ENCODE measurements around the gene ANKFN1.
"Not testable (repeated sequence)": the region's sequence is repeated elsewhere in the genome, so short reads cannot be mapped to it uniquely, and the experiment has no call there.

ANKFN1 gene

GRCh38 chr17:56284482-56284881 is 131.2 kb downstream of the ANKFN1 start:
- Histone ChIP-seq H3K27me3 (replicated peaks) (no peaks in the 10 kb centered on the region), H3K36me3 (replicated peaks) (no peaks in the 10 kb centered on the region), H3K4me3 (ENCODE audit: low read depth, low read length) (no peak overlapping the region), H3K27ac (no peak overlapping the region)
- TF ChIP-seq CTCF (IDR thresholded peaks at IDR 0.05; ENCODE audit: low read depth, low read length, missing control alignments) = no peak
- DNase-seq = no peak
- in situ Hi-C loops (cut with HindIII; ENCODE audit: low pct_ligation_motif_present, low sequenced_read_pairs) = no loop called here

- H3K27me3 ChIP-seq (replicated peaks); in situ Hi-C loops (cut with HindIII; ENCODE audit: low pct_ligation_motif_present, low sequenced_read_pairs); DNase-seq; H3K4me3 ChIP-seq (ENCODE audit: low read depth, low read length); H3K27ac ChIP-seq; H3K36me3 ChIP-seq (replicated peaks): not testable (repeated sequence)
Observed at GRCh38 chr17:56288786-56289185, 135.5 kb downstream of the ANKFN1 start.

GRCh38 chr17:56289321-56289720 is 136.0 kb downstream of the ANKFN1 start:
- Histone ChIP-seq H3K27me3 (replicated peaks) (no peaks in the 10 kb centered on the region), H3K27ac (no peak overlapping the region), H3K4me3 (ENCODE audit: low read depth, low read length) (no peak overlapping the region), H3K36me3 (replicated peaks) (no peaks in the 10 kb centered on the region)
- no peak for TF ChIP-seq CTCF (IDR thresholded peaks at IDR 0.05; ENCODE audit: low read depth, low read length, missing control alignments)
- in situ Hi-C loops (cut with HindIII; ENCODE audit: low pct_ligation_motif_present, low sequenced_read_pairs) = no loop called here
- no peak for DNase-seq

- DNase-seq = no peak
- Histone ChIP-seq H3K36me3 (replicated peaks) (no peaks in the 10 kb centered on the region), H3K27ac (no peak overlapping the region), H3K4me3 (ENCODE audit: low read depth, low read length) (no peak overlapping the region), H3K27me3 (replicated peaks) (no peaks in the 10 kb centered on the region)
- in situ Hi-C loops (cut with HindIII; ENCODE audit: low pct_ligation_motif_present, low sequenced_read_pairs) = no loop called here
- TF ChIP-seq CTCF (IDR thresholded peaks at IDR 0.05; ENCODE audit: low read depth, low read length, missing control alignments) = no peak
Observed at GRCh38 chr17:56290101-56290801, 137.0 kb downstream of the ANKFN1 start.

- Histone ChIP-seq H3K36me3 (replicated peaks) (no peaks in the 10 kb centered on the region), H3K4me3 (ENCODE audit: low read depth, low read length) (no peak overlapping the region), H3K27ac (no peak overlapping the region), H3K27me3 (replicated peaks) (no peaks in the 10 kb centered on the region)
- no peak for DNase-seq
- TF ChIP-seq CTCF (IDR thresholded peaks at IDR 0.05; ENCODE audit: low read depth, low read length, missing control alignments) = no peak
- in situ Hi-C loops (cut with HindIII; ENCODE audit: low pct_ligation_motif_present, low sequenced_read_pairs) = no loop called here
Observed at GRCh38 chr17:56290802-56291118, 137.5 kb downstream of the ANKFN1 start.

GRCh38 chr17:56291226-56291805 is 138.0 kb downstream of the ANKFN1 start:
- no peak for DNase-seq
- in situ Hi-C loops (cut with HindIII; ENCODE audit: low pct_ligation_motif_present, low sequenced_read_pairs) = no loop called here
- no peaks in the 10 kb centered on the region for H3K27me3 ChIP-seq (replicated peaks)
- H3K27ac ChIP-seq = no peak overlapping the region
- TF ChIP-seq CTCF (IDR thresholded peaks at IDR 0.05; ENCODE audit: low read depth, low read length, missing control alignments) = no peak
- H3K4me3 ChIP-seq (ENCODE audit: low read depth, low read length) = no peak overlapping the region
- no peaks in the 10 kb centered on the region for H3K36me3 ChIP-seq (replicated peaks)
